ENCODE results near the gene CRCP. TPM values are rescaled to one million over a fixed set of nuclear protein-coding genes. Genes with fewer than 3 reads are reported as not detected.
"Not testable (repeated sequence)": the region's sequence is repeated elsewhere in the genome, so short reads cannot be mapped to it uniquely, and the experiment has no call there.

The CRCP gene
- total RNA-seq, 1 experiment from 2014 or later, result 48.2 TPM

DNA sequence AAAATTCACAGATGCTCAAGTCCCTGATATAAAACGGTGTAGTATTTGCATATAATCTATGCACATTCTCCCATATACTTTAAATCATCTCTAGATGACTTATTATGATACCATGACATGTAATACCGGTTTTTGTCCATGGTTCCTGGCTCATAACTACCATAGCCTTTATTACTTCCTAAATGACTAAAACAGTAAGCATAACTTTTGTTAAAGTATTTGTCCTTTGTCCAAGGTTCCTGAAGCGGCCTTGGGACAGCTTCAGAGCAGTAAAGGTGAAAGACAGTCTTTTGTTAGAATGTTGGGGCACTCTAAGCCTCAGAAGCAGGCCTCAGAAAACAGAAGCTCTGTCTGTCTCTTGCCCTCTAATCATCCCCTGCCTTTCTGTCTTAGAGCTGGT is 4.0 kb downstream of the CRCP start:
- no peak for DNase-seq
- no peak for TF ChIP-seq CTCF (IDR thresholded peaks at IDR 0.05; ENCODE audit: insufficient read depth in 1 of 2, low read depth in 1 of 2, low read length in 1 of 2, severe bottlenecking in 1 of 2, unreplicated experiment in 1 of 2)
- ChIA-PET POLR2A (no interaction called here), CTCF (no interaction called here)
- no peaks in the 10 kb centered on the region for H3K27me3 ChIP-seq (replicated peaks; ENCODE audit: control insufficient read depth, insufficient read depth, low read length)
- BruUV-seq (replicated peaks), result TSS peak; percentile 0
- H3K9me3 ChIP-seq, result no peaks in the 10 kb centered on the region
- H3K36me3 Mint-ChIP-seq (ENCODE audit: insufficient read depth, unreplicated experiment), result peaks cover 32% of the 10 kb centered on the region
- no peak overlapping the region for H3K4me3 Mint-ChIP-seq (ENCODE audit: unreplicated experiment)
- H3K27ac Mint-ChIP-seq (ENCODE audit: unreplicated experiment), result no peak overlapping the region
- H3K4me1 ChIP-seq, result peaks cover 10% of the 10 kb centered on the region
- H3K4me1 Mint-ChIP-seq (ENCODE audit: low read depth, unreplicated experiment), result peaks cover 11% of the 10 kb centered on the region
- intact Hi-C loops (cut with micrococcal nuclease; ENCODE audit: unreplicated experiment), result no loop called here
- H3K9me3 Mint-ChIP-seq (ENCODE audit: unreplicated experiment), result no peaks in the 10 kb centered on the region
- H3K27me3 Mint-ChIP-seq (ENCODE audit: insufficient read depth, unreplicated experiment), result no peaks in the 10 kb centered on the region
- no peak overlapping the region for H3K4me3 ChIP-seq (ENCODE audit: low read depth, low read length)
- no peaks in the 10 kb centered on the region; the same call in 1 of the 2 replicates for H3K36me3 ChIP-seq (ENCODE audit: control insufficient read depth, insufficient read depth, low read length)

DNA sequence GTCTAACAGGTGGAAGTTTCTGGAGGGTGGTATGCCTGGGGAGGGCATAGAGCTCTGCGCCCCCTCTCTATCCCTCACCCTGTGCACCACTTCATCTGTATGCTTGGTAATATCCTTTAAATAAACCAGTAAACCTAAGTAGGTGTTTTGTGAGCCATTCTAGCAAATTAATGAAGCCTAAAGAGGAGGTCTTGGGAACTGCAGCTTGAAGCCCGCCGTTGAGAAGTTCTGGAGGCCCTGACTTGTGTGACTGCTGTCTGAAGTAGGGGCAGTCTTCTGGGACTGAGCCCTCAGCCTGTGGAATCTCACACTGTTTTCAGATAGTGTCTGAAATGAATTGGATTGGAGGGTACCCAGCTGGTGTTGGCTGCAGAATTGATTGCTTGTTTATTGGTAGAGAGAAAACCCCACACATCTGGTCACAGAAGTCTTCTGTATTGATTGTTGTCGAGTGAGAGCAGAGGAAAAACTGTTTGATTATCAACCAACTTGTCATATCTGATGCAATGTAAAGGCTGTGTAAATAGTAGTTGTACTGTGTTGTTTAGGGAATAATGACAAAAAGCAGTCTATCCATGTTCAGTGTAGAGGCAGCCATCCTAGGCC is 4.7 kb downstream of the CRCP start:
- Mint-ChIP-seq H3K4me3 (ENCODE audit: unreplicated experiment) (no peak overlapping the region), H3K27me3 (ENCODE audit: insufficient read depth, unreplicated experiment) (no peaks in the 10 kb centered on the region), H3K36me3 (ENCODE audit: insufficient read depth, unreplicated experiment) (peaks cover 27% of the 10 kb centered on the region), H3K9me3 (ENCODE audit: unreplicated experiment) (no peaks in the 10 kb centered on the region), H3K4me1 (ENCODE audit: low read depth, unreplicated experiment) (peaks cover 11% of the 10 kb centered on the region), H3K27ac (ENCODE audit: unreplicated experiment) (no peak overlapping the region)
- intact Hi-C loops (cut with micrococcal nuclease; ENCODE audit: unreplicated experiment), result no loop called here
- no peaks in the 10 kb centered on the region; the same call in 1 of the 2 replicates for H3K36me3 ChIP-seq (ENCODE audit: control insufficient read depth, insufficient read depth, low read length)
- no peak for DNase-seq
- H3K4me3 ChIP-seq (ENCODE audit: low read depth, low read length), result no peak overlapping the region
- no TSS peak for BruUV-seq (replicated peaks)
- no peaks in the 10 kb centered on the region for H3K9me3 ChIP-seq
- no peaks in the 10 kb centered on the region for H3K27me3 ChIP-seq (replicated peaks; ENCODE audit: control insufficient read depth, insufficient read depth, low read length)
- CTCF ChIA-PET, result no interaction called here
- peaks cover 5% of the 10 kb centered on the region for H3K4me1 ChIP-seq
- POLR2A ChIA-PET, result no interaction called here
- TF ChIP-seq CTCF (IDR thresholded peaks at IDR 0.05; ENCODE audit: insufficient read depth in 1 of 2, low read depth in 1 of 2, low read length in 1 of 2, severe bottlenecking in 1 of 2, unreplicated experiment in 1 of 2), result no peak

DNA sequence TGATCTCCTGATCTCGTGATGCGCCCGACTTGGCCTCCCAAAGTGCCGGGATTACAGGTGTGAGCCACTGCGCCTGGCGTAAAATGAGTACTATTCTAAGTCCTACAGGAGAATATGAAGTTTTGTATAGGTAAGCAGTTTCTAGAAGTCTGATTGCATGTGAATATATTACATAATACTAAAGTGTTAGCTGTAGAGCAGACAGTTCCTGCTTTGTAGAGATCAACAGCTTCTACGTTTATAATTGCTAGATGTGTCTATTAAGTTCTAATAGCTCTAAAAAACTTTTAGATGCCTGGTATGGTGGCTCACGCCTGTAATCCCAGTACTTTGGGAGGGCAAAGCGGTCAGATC is 8.5 kb downstream of the CRCP start:
- DNase-seq, result no peak
- CTCF ChIA-PET, result interaction anchor here (0.7 kb wide), 1 partner anchor 155 kb away, joined by 5 read pairs; no protein-coding TSS in a partner anchor
- H3K4me3 ChIP-seq (ENCODE audit: low read depth, low read length), result no peak overlapping the region
- no peaks in the 10 kb centered on the region for H3K9me3 ChIP-seq
- H3K4me3 Mint-ChIP-seq (ENCODE audit: unreplicated experiment), result no peak overlapping the region
- no peaks in the 10 kb centered on the region for H3K27me3 Mint-ChIP-seq (ENCODE audit: insufficient read depth, unreplicated experiment)
- H3K36me3 Mint-ChIP-seq (ENCODE audit: insufficient read depth, unreplicated experiment), result no peaks in the 10 kb centered on the region
- H3K4me1 Mint-ChIP-seq (ENCODE audit: low read depth, unreplicated experiment), result peaks cover 10% of the 10 kb centered on the region
- no peaks in the 10 kb centered on the region for H3K27me3 ChIP-seq (replicated peaks; ENCODE audit: control insufficient read depth, insufficient read depth, low read length)
- H3K9me3 Mint-ChIP-seq (ENCODE audit: unreplicated experiment), result no peaks in the 10 kb centered on the region
- POLR2A ChIA-PET, result interaction anchor here (1.0 kb wide), 1 partner anchor 8 kb away, joined by 8 read pairs; the partner anchor contains the start of gene CRCP
- no peaks in the 10 kb centered on the region for H3K4me1 ChIP-seq
- intact Hi-C loops (cut with micrococcal nuclease; ENCODE audit: unreplicated experiment), result no loop called here
- no TSS peak for BruUV-seq (replicated peaks)
- no peak for TF ChIP-seq CTCF (IDR thresholded peaks at IDR 0.05; ENCODE audit: insufficient read depth in 1 of 2, low read depth in 1 of 2, low read length in 1 of 2, severe bottlenecking in 1 of 2, unreplicated experiment in 1 of 2)
- H3K27ac Mint-ChIP-seq (ENCODE audit: unreplicated experiment), result no peak overlapping the region
- H3K36me3 ChIP-seq (ENCODE audit: control insufficient read depth, insufficient read depth, low read length), result no peaks in the 10 kb centered on the region; the same call in 1 of the 2 replicates

GRCh38 chr7:66124569-66124861 is 9.9 kb downstream of the CRCP start:
- H3K36me3 ChIP-seq (ENCODE audit: control insufficient read depth, insufficient read depth, low read length); H3K27me3 Mint-ChIP-seq (ENCODE audit: insufficient read depth, unreplicated experiment); BruUV-seq (replicated peaks); H3K9me3 Mint-ChIP-seq (ENCODE audit: unreplicated experiment); intact Hi-C loops (cut with micrococcal nuclease; ENCODE audit: unreplicated experiment); H3K27me3 ChIP-seq (replicated peaks; ENCODE audit: control insufficient read depth, insufficient read depth, low read length); POLR2A ChIA-PET; H3K27ac Mint-ChIP-seq (ENCODE audit: unreplicated experiment); H3K4me3 ChIP-seq (ENCODE audit: low read depth, low read length); CTCF ChIA-PET; H3K4me3 Mint-ChIP-seq (ENCODE audit: unreplicated experiment); H3K4me1 ChIP-seq; H3K9me3 ChIP-seq; DNase-seq: not testable (repeated sequence)
- peaks cover 12% of the 10 kb centered on the region for H3K36me3 Mint-ChIP-seq (ENCODE audit: insufficient read depth, unreplicated experiment)
- peaks cover 10% of the 10 kb centered on the region for H3K4me1 Mint-ChIP-seq (ENCODE audit: low read depth, unreplicated experiment)
